ENCODE data around the gene PIK3R3. TPM values are rescaled to one million over a fixed set of nuclear protein-coding genes. Genes with fewer than 3 reads are reported as not detected.
A peak's percentile ranks its signal among the peaks of the same experiment; 100 is the strongest.

PIK3R3 gene
- total and polyA plus RNA-seq, 2 experiments from 2014 or later, result 1.6 to 1.9 TPM

DNA sequence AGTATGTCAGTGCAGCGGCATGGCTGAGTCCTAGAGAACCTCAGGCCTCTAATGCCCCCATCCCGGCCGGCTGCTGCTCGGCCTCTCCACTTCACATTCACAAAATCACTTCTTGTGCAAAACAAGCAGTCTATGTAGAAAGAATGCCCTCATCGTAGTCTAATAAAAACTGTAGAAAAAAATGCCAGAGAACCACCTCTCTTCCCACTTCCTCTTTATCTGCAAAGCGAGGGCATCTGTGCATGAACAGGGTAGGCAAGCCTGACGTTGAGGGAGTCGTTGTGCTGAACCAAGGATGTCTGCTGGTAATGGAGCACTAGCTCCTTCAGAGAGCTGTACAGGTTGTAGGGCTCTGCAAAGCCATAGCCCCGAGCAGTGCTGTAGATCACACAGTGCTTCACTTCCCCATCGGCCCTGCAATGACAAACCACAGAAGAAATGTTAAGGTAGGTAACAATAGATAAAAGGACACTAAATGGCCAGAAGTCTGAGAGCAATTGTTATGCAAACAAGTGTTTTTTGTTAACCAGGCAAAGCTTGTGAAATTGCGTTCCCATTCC is 88.9 kb downstream of the PIK3R3 start:
- Histone ChIP-seq H3K4me1 (ENCODE audit: insufficient read depth) (0 out of 2 replicates have a peak, but pooled peaks cover 7% of the 10 kb centered on the region), H3K9me3 (ENCODE audit: low read depth) (no peaks in the 10 kb centered on the region), H3K9ac (no peak overlapping the region), H3K4me2 (ENCODE audit: unreplicated experiment) (no peak overlapping the region), H3K27ac (no peak overlapping the region), H3K9me2 (ENCODE audit: insufficient read depth) (no peaks in the 10 kb centered on the region), H3F3A (ENCODE audit: insufficient read depth) (no peaks in the 10 kb centered on the region), H3K79me2 (ENCODE audit: insufficient read depth) (no peaks in the 10 kb centered on the region), H3K4me3 (no peak overlapping the region), H2AFZ (no peak overlapping the region), H4K20me1 (ENCODE audit: insufficient read depth) (no peaks in the 10 kb centered on the region), H3K27me3 (replicated peaks; ENCODE audit: insufficient read depth) (no peaks in the 10 kb centered on the region), H3K36me3 (ENCODE audit: low read depth) (no peaks in the 10 kb centered on the region)
- in situ Hi-C loops (cut with MboI), result no loop called here
- no peak for DNase-seq
- no peak for TF ChIP-seq EZH2 (IDR thresholded peaks at IDR 0.05; ENCODE audit: insufficient read depth, poor library complexity, severe bottlenecking)
- no peak for TF ChIP-seq EZH2phosphoT487 (IDR thresholded peaks at IDR 0.05; ENCODE audit: insufficient read depth, low read depth)
- 72% methylated on average over 11 of the region's 11 CpGs for WGBS, 2 experiments (ENCODE audit: low coverage in 1 of 2, low lambda C conversion rate in 2 of 2, missing lambda C conversion rate in 2 of 2)

DNA sequence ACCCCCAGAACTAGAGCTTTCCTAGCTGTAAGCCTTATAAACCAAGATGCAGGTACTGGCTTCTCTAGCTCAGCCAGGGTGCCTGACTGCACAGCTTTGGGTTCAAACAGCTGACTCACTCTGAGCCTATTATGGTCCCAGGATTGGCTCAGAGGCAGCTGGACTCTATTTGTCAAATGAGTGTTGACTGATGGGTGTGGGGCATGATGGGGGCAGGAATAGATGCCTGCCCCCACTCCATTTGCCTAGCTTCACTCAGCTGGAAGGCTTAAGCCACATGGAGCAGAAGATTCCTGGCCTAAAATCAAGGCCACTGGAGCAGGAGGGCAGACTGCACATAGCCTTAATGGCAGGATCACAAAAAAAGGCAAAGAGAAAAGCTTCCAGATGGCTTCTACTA is 90.5 kb downstream of the PIK3R3 start:
- Histone ChIP-seq H3K36me3 (ENCODE audit: low read depth) (no peaks in the 10 kb centered on the region), H3F3A (ENCODE audit: insufficient read depth) (no peaks in the 10 kb centered on the region), H3K27me3 (replicated peaks; ENCODE audit: insufficient read depth) (no peaks in the 10 kb centered on the region), H2AFZ (no peak overlapping the region), H3K9me2 (ENCODE audit: insufficient read depth) (no peaks in the 10 kb centered on the region), H3K79me2 (ENCODE audit: insufficient read depth) (no peaks in the 10 kb centered on the region), H3K4me2 (ENCODE audit: unreplicated experiment) (no peak overlapping the region), H3K4me1 (ENCODE audit: insufficient read depth) (0 out of 2 replicates have a peak, but pooled peaks cover 7% of the 10 kb centered on the region), H3K27ac (no peak overlapping the region), H3K9ac (no peak overlapping the region), H3K9me3 (ENCODE audit: low read depth) (no peaks in the 10 kb centered on the region), H3K4me3 (no peak overlapping the region), H4K20me1 (ENCODE audit: insufficient read depth) (no peaks in the 10 kb centered on the region)
- no peak for DNase-seq
- in situ Hi-C loops (cut with MboI), result no loop called here
- no peak for TF ChIP-seq EZH2phosphoT487 (IDR thresholded peaks at IDR 0.05; ENCODE audit: insufficient read depth, low read depth)
- no peak for TF ChIP-seq EZH2 (IDR thresholded peaks at IDR 0.05; ENCODE audit: insufficient read depth, poor library complexity, severe bottlenecking)

DNA sequence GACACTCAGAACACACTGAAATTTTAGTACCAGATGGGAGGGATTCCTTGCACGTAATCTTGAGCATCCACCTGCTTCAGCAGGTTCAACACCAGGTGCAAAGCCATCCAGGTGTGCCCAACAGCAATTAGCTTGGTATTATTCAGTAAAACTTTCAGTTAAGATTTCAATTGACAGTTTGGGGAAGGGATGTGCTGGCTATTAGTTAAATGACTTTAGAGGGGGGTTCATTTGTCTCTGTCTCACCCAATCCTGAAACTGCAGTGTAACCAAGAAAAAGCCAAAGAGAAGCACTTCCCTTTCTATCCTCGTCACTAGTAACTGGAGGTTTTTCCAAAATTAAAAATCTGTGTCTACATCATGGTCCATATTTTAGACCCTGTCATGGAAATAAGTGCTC is 90.9 kb downstream of the PIK3R3 start:
- no peaks in the 10 kb centered on the region for H3K9me2 ChIP-seq (ENCODE audit: insufficient read depth)
- H3K36me3 ChIP-seq (ENCODE audit: low read depth), result no peaks in the 10 kb centered on the region
- no peak overlapping the region for H2AFZ ChIP-seq
- no peak overlapping the region for H3K9ac ChIP-seq
- in situ Hi-C loops (cut with MboI), result no loop called here
- H3K4me1 ChIP-seq (ENCODE audit: insufficient read depth), result 0 out of 2 replicates have a peak, but pooled peaks cover 7% of the 10 kb centered on the region
- H3K27ac ChIP-seq, result no peak overlapping the region
- H3K79me2 ChIP-seq (ENCODE audit: insufficient read depth), result no peaks in the 10 kb centered on the region
- no peaks in the 10 kb centered on the region for H3K9me3 ChIP-seq (ENCODE audit: low read depth)
- WGBS, 2 experiments (ENCODE audit: low coverage in 1 of 2, low lambda C conversion rate in 2 of 2, missing lambda C conversion rate in 2 of 2), result 63 to 66% methylated on average over 2 of the region's 2 CpGs
- no peaks in the 10 kb centered on the region for H3K27me3 ChIP-seq (replicated peaks; ENCODE audit: insufficient read depth)
- H3F3A ChIP-seq (ENCODE audit: insufficient read depth), result 0 out of 2 replicates have a peak, but pooled peaks cover 1% of the 10 kb centered on the region
- H4K20me1 ChIP-seq (ENCODE audit: insufficient read depth), result no peaks in the 10 kb centered on the region
- DNase-seq, result no peak
- H3K4me3 ChIP-seq, result no peak overlapping the region
- TF ChIP-seq EZH2phosphoT487 (IDR thresholded peaks at IDR 0.05; ENCODE audit: insufficient read depth, low read depth), result no peak
- H3K4me2 ChIP-seq (ENCODE audit: unreplicated experiment), result no peak overlapping the region

DNA sequence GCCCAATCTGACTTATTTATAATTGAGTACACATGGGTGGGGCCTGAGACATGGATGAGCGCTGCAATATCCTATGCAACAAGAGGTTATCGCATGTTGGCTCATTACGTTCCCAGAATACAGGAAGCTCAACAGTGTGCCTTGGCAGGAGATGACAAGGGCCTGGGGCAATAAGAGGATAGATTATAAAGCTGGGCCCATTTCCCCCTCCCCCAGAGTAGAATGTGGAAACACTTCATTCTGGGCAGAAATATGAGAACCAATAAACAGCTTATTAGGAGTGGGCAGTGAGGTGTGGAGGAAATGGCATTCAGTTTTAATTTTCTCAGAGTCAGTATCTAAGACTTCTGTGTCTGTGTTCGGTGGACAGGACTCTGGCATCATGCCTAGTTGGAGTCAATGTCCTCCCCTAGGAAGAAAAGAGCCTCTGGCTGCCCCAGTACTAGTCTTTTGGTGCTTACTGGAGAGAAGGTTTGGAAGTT is 92.8 kb downstream of the PIK3R3 start:
- Histone ChIP-seq H2AFZ (no peak overlapping the region), H3K79me2 (ENCODE audit: insufficient read depth) (no peaks in the 10 kb centered on the region), H3K9ac (no peak overlapping the region), H3K27ac (no peak overlapping the region), H3K4me2 (ENCODE audit: unreplicated experiment) (no peak overlapping the region), H3K9me2 (ENCODE audit: insufficient read depth) (no peaks in the 10 kb centered on the region), H3K27me3 (replicated peaks; ENCODE audit: insufficient read depth) (no peaks in the 10 kb centered on the region), H4K20me1 (ENCODE audit: insufficient read depth) (no peaks in the 10 kb centered on the region), H3K4me1 (ENCODE audit: insufficient read depth) (0 out of 2 replicates have a peak, but pooled peaks cover 7% of the 10 kb centered on the region), H3F3A (ENCODE audit: insufficient read depth) (0 out of 2 replicates have a peak, but pooled peaks cover 3% of the 10 kb centered on the region), H3K4me3 (no peak overlapping the region), H3K9me3 (ENCODE audit: low read depth) (no peaks in the 10 kb centered on the region), H3K36me3 (ENCODE audit: low read depth) (no peaks in the 10 kb centered on the region)
- DNase-seq, result peak; percentile 43
- TF ChIP-seq EZH2phosphoT487 (IDR thresholded peaks at IDR 0.05; ENCODE audit: insufficient read depth, low read depth) (no peak), EZH2 (IDR thresholded peaks at IDR 0.05; ENCODE audit: insufficient read depth, poor library complexity, severe bottlenecking) (no peak)
- in situ Hi-C loops (cut with MboI), result loop anchor here (5.0 kb wide), 1 partner anchor 138 kb away; the partner anchor contains the start of genes P3R3URF and TSPAN1
- 49 to 51% methylated on average over 4 of the region's 4 CpGs for WGBS, 2 experiments (ENCODE audit: low coverage in 1 of 2, low lambda C conversion rate in 2 of 2, missing lambda C conversion rate in 2 of 2)

Data from GM23248 (cell line).